GOT3 (cell line): ENCODE measurements around the gene URAD.

ENCODE experiments used
- DNase-seq: peaks from one replicate; lab custom pipeline; 2025; ENCODE audit warnings: mixed read lengths; lab: John Stamatoyannopoulos, UW

The URAD gene

DNA sequence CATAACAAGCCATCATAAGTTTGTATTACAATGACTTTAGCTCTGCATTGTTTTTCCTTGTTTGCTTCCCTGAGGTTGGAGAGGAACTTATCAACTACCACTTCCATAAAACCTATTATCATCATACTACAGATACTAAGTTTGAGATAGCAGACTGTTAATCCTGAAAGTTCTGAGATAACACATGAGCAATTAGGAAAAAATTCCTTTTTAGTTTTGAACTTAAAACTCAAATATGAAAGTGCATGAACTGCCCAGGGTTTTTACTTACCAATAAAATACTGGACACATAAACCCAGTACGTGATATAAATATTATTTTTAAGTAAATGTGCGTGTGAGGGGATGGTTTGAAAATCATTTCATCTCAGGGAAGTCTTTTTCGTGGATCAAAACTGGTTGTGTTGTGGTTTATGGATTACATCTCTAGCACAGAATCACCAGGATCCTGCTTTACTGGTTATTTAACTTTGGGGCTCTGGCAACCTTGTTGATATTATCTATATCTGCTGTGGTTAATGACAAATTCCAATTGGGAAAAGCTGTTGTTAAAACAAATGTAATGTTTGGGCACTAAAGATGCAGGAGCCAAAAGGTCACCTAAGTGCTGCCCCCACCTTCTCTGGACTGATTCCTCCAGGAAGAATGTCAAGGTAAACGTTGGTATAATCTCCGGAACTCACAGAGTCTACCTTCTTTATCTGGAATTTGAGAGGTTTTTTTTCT lies 31.8 kb downstream of the URAD start:
- DNase-seq, result no peak

DNA sequence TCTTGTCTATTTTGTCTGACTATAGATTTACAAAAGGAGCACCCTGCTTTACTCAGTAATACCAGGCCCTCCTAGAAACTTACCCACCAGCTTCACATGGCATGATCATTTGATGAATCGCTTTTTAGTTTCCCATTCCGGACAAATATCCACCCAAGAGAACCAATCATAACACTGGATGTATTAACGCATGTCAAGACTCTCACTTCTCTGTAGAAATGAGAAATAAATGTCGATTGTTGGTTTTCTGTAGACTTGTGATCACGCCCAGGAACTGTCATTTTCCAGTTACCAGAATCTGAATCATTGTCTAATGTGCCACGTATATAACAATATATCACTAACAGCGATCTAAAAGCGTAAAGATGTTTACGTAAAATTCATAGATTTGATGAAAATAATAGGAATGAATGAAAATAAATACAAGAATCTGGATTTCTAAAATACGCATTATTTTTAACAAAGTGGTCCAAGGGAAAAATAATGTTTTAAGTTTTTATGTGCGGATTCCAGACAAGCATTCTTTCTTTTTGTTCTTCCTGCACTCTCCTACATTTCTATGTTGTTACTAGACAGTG lies 33.4 kb downstream of the URAD start:
- no peak for DNase-seq

DNA sequence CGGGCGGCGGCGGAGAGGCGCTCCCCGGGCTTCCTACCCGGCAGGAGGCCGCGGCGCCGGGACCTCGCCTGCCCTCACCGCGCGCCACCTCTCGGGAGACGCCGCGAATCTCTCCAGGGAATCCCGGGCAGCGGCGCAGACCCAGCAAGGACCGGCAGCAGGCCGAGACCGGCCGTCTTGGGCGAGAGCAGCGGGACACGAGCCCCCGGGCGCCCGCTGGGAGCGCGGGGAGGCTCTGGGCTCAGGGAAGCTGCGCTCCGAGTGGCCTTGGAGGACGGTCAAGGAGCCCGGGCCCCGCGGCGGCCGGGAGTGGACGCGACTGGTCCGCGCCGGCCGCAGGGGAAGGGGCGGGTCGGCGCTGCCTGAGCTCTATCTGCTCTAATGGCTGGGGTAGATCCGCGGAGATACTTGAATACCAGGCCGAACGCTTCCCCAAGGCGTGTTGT lies 34.1 kb downstream of the URAD start:
- DNase-seq, result no peak

DNA sequence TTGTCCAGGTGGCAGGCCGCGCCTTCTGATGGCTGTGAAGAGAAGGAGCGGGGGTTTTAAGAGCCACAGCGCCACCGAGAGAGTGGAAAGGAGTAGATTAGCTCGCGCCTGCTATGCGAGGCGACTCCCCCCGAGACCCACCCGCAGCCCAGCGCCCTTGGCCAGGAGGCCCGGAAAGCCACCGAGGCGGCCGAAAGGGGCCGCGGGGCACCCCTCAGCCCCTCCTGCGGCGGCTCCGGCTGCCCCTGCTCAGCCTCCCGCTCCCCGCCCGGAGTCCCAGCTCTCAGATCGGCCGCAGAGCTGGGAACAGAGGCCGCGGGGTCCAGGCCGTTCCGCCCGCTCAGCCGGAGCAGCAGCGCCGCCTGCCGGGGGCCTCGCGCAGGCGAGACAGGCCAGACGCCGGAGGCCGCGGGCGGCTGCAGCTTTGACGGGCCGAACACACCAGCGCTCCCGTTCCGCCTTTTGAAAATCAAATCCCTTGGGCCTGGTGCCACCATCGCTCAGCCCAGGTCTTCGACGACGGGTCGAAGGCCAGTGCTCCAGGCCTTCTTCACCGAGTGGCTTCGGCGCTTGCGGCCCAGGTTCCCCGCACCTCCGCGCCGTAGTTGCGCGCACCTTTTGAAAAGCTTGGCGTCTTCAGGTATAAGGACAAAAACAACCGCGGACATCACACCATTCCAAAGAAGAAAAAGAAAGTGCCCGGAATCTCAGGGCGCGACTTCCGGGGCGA lies 34.7 kb downstream of the URAD start:
- DNase-seq, result peak; percentile 41

DNA sequence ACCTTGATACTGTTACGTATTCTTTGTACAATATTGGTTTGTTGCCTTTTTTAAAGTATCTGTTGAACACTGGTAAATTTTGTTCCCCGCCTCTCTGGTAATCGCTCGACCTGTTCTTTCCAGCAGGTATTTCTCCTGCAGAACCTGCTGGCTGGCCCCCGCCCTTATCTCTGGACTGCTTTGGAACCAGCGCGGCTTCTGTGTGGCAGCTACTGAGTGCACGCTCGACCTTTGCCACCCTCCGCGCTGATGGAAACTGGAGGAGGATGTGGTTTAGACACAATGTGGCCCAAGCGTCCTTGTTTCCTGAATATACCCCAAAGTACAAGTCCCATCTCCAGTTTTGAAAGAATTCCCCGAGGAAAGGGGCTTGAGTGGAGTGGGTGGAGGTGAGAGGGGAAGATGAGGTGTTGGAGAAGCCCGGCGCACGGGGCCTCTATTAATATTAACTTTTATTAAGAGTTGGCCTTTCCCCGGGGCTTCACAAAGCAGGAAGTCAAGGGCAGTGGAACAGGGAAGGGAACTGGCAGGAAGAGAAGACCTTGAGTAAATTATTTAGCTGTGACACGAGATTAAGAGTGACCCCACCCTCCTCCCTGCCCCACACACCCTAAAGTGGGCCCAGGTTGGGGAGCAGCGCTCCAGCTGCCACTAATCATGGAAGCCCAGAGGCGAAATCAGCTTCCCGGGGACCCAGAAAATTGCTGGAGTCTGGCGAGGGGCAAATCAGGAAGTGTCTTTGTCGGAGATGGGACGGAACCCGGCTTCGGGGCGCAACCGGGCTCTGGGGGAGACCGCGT lies 35.4 kb downstream of the URAD start:
- no peak for DNase-seq

DNA sequence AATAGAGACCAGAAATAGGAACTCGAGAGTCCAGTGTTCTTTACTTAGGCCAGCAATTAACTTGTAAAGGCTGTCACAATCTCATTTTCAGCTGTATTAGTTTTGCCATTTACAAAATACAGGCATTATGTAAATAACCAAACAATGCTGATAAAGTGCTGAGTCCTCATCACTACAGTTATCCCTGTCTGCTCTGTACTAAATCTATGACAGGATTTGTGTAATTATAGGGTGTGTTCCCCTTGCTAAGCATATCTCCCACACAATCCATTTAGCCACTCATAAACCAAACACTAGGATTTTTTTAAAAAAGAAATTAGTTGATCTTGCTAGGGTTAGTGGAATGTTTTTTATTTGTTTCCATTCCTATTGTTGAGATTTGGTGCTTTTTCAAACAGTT lies 45.5 kb downstream of the URAD start:
- no peak for DNase-seq

DNA sequence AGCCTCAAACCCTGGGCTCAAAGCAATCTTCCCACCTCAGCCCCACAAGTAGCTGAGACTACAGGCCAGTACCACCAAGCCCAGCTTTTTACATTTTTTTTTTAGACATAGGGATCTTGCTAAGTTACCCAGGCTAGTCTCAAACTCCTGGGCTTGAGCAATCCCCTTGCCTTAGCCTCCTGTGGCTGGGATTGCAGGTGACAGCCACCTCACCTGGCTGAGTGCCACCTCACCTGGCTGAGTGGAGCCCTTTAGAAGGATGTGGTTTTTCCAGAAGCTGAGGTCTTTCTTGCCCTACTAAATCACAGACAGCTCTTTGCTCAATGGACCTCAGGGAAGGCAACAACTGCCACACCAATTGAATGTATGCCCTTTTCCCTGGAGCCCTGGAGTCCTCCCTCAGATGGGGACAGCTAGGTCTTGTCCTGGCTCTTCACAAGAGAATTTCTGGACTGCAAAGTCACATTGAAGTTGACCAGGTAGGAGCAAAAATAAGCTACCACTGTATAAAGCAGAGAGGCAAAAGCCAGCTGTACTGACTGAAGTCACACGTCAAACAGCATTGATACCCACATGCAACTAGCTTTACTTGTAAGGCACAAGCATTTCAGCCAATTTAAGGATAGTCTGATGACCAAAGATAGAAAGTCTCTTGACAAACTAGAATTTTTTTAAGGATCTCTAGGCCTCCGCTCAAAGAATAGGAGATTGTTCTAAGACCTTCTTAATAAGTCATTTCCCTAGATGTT lies 54.7 kb downstream of the URAD start:
- no peak for DNase-seq

DNA sequence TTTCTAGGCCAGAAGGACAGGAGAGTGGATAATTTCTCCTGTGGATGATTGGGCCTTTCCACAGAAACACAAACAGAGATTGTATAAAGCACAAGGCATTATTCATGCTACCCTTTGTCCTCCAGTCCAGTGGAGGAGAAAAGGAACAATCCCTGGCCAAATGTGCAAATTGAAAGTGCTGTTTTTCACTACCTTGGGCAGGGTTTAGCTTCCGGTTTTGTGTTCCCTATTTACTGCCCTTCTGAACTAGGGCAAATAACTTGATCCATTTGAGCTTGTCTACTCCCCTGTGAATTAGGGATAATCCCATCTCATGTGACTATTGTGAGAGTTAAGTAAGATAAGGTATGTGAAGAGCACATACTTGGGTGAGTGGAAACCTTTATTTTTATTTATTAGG lies 55.4 kb downstream of the URAD start:
- no peak for DNase-seq

DNA sequence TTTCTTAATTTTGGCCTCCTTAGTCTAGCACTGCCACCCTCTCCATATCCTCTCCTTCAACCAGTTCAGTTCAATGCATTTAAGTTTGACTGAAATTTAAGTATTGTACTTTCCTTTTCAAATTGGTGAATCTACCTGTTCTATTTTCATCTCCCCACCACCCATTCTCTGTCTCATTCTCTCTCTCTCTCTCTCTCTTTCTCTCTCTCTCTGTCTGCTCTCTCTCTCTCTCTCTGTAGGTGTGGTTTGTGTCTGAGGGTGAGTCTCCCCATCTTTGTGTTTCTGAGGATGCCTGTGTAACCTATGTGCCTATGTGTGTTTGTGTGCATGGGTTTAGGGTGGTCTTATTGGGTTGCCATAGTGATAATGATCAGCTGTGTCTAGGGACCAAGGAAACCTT lies 58.6 kb downstream of the URAD start:
- DNase-seq, result no peak

DNA sequence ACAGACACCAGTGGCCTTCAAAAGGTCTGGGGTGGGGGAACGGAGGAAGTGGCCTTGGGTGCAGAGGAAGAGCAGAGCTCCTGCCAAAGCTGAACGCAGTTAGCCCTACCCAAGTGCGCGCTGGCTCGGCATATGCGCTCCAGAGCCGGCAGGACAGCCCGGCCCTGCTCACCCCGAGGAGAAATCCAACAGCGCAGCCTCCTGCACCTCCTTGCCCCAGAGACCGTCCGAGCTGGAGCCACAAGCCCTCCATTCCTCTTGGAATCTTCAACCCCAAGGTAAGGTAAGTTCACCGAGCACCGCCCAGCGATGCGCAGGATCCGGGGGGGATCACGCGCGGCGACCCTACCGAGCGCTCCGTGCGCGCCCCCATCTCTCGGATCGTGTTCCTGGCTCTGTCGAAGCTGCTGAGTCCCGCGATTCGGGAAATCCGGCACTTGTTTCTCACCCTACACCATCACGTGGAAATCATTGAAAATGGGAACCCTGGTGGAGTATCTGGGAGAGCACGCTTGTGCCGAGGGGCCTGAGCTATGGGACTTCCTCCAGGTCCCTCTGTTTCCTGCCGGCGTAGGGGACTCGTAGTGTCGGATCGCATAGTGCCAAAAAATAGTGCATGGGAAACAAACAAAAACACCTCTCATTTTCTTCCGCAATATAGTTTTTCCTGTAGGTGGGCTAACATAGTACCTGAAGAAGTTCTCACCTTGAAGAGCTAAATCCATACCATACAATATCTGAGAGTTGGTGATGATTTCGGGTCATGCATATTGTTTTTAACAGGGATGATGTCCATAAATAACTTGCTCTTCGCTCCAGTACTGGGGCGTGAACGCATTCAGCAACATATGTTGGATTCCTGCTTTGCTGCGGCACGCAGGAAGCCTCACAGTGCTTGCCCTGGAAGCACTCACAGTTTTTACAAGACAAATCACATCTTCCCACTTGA lies 59.4 kb downstream of the URAD start:
- DNase-seq, result no peak

DNA sequence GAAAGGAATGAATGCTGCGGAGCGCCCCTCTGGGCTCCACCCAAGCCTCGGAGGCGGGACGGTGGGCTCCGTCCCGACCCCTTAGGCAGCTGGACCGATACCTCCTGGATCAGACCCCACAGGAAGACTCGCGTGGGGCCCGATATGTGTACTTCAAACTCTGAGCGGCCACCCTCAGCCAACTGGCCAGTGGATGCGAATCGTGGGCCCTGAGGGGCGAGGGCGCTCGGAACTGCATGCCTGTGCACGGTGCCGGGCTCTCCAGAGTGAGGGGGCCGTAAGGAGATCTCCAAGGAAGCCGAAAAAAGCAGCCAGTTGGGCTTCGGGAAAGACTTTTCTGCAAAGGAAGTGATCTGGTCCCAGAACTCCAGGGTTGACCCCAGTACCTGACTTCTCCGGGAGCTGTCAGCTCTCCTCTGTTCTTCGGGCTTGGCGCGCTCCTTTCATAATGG lies 60.1 kb downstream of the URAD start:
- DNase-seq, result no peak
